AG04450 (cell line): ENCODE results near the gene EDIL3. TPM values are rescaled to one million over a fixed set of nuclear protein-coding genes. Genes with fewer than 3 reads are reported as not detected.

ENCODE experiments used
- CTCF ChIA-PET: fragments of 300-600, 350-600 bp; formaldehyde crosslinking; extraction: SDS; loops from one replicate; lab custom pipeline; 2022; ENCODE audit warnings: antibody characterized with exemption, inconsistent platforms; lab: Charles Lee
- POLR2A ChIA-PET: fragments of 350-600 bp; formaldehyde crosslinking; extraction: SDS; loops from one replicate; lab custom pipeline; 2021; ENCODE audit warnings: antibody characterized with exemption, inconsistent platforms; lab: Yijun Ruan, JAX
- DNase-seq: peaks from one replicate; pipeline ENCODE4 v3.0.0-alpha.2; 2011; ENCODE audit warnings: low read depth, low spot score
- H3K27ac ChIP-seq: one replicate; pipeline ENCODE4 v1.5.1; 2012; ENCODE audit warnings: low read depth, low read length, control low read depth
- H3K27me3 ChIP-seq: one replicate; pipeline ENCODE4 v1.6.0; 2012; ENCODE audit warnings: low read length; ENCODE audit not compliant: control insufficient read depth, insufficient read depth
- H3K4me3 ChIP-seq: 2 replicates; pipeline ENCODE4 v1.5.1; 2011; ENCODE audit warnings: mild to moderate bottlenecking, low read depth, low read length, control low read depth
- H3K9me3 ChIP-seq: 2 replicates; pipeline ENCODE4 v1.5.1; 2012; ENCODE audit warnings: low read length; ENCODE audit not compliant: control insufficient read depth, insufficient read depth
- CTCF ChIP-seq: IDR thresholded peaks from 2 replicates; pipeline ENCODE4 v1.5.1; 2011; ENCODE audit warnings: low read depth, low read length, control low read depth, inconsistent platforms
- polyA plus RNA-seq: library from polyadenylated mRNA; depleted of rRNA; stranded (reverse); fragments of >200 nt; gene quantifications from 2 replicates; pipeline ENCODE4 v1.2.3, GENCODE V29; 2011

EDIL3 gene
- polyA plus RNA-seq, 1 experiment, result 61.9 TPM

DNA sequence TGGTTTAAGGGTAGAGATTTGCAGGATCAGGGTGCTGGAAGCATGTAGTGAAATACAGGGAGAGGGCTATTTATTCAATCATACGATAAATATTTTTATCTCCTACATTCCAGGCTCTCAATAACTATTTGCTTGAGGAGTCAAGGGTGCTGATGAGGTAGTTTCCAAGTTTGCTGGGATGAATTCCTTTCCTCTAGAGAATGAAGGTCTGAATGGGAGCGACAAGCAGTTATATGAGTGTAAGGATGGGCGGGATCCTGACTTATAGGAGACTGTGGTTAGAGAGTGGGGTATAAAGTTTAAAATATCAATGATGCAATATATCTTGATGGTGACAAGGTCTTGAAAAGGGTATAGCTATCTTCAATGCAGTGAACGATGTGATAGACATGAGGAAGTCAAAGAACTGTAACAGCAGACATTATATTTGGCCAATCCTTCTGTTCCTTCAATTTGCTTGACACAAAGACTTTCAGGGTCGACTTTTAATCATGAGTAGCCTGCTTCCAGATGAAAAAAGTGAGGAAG is 462.9 kb downstream of the EDIL3 start:
- H3K27me3 ChIP-seq, result no peaks in the 10 kb centered on the region
- no peak for TF ChIP-seq CTCF
- no peak overlapping the region for H3K27ac ChIP-seq
- H3K4me3 ChIP-seq, result no peak overlapping the region
- DNase-seq, result no peak
- H3K9me3 ChIP-seq, result no peaks in the 10 kb centered on the region
- CTCF ChIA-PET, result interaction anchor here (0.5 kb wide), 1 partner anchor 172 kb away, joined by 3 read pairs; no protein-coding TSS in a partner anchor
- POLR2A ChIA-PET, result no interaction called here

- no peaks in the 10 kb centered on the region for H3K9me3 ChIP-seq
- no peaks in the 10 kb centered on the region for H3K27me3 ChIP-seq
- no peak for TF ChIP-seq CTCF
- no peak overlapping the region for H3K27ac ChIP-seq
- no peak for DNase-seq
- ChIA-PET POLR2A (no interaction called here), CTCF (no interaction called here)
- no peak overlapping the region for H3K4me3 ChIP-seq
Observed at GRCh38 chr5:83919071-83920041, 465.3 kb downstream of the EDIL3 start.

DNA sequence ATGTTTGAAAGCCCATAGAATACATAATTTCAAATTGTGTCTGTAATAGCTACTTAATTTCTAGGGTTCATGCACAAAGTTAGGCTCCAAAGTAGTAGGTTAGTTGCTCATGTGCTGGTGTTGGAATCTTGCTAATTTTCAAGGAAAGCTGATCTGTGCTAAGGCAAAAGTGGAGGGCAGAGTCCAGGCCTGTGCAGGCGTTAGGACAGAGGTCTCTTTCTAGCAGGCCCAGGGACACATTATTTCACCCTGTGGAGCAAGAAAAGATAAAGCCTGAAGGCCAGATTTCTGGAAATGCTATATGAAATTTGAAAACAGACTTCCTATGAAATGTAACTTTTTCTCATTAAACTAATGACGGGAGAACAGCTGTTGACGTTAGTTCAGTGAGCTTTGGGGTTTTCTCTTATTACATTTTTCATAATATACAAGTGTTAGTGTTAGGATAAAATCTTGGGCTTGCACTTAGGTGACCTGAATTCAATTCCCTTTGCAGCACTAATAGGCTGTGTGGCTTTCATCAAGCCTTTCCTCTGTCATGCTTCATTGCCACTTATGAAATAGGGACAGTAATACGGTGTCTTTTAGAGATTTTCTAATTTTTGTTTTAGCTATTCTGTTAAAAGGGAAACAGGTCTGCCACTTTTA is 467.3 kb downstream of the EDIL3 start:
- DNase-seq, result no peak
- Histone ChIP-seq H3K4me3 (no peak overlapping the region), H3K9me3 (no peaks in the 10 kb centered on the region), H3K27me3 (no peaks in the 10 kb centered on the region), H3K27ac (no peak overlapping the region)
- ChIA-PET CTCF (interaction anchor here (0.7 to 5.5 kb wide), 2 partner anchors 10 to 338 kb away, joined by 3 to 47 read pairs; no protein-coding TSS in a partner anchor), POLR2A (no interaction called here)
- TF ChIP-seq CTCF, result no peak

GRCh38 chr5:83914662-83915418 is 469.8 kb downstream of the EDIL3 start:
- POLR2A ChIA-PET, result no interaction called here
- CTCF ChIA-PET, result interaction anchor here (5.5 kb wide), 1 partner anchor 12 kb away, joined by 47 read pairs; no protein-coding TSS in a partner anchor
- Histone ChIP-seq H3K27ac (no peak overlapping the region), H3K4me3 (no peak overlapping the region), H3K27me3 (no peaks in the 10 kb centered on the region), H3K9me3 (no peaks in the 10 kb centered on the region)
- no peak for TF ChIP-seq CTCF
- DNase-seq, result no peak
